GM12878 (cell line): ENCODE results near the gene LSMEM2. TPM values are rescaled to one million over a fixed set of nuclear protein-coding genes. Genes with fewer than 3 reads are reported as not detected.

Source experiments
- ATAC-seq: fragments of 200-7000 bp; cut with Tn5 transposase; 3 replicates; pipeline ENCODE4 v1.9.1; 2020; ENCODE audit warnings: mild to moderate bottlenecking, moderate library complexity
- BruUV-seq: library from RNA; stranded (reverse); fragments of 400-500 nt; replicated peaks from 2 replicates; lab custom pipeline; 2021; lab: Mats Ljungman, UMichigan
- CTCF ChIA-PET: fragments of 300-600 bp; sonication (Branson Sonifier 250); formaldehyde crosslinking; extraction: SDS; loops from one replicate; lab custom pipeline; 2021; ENCODE audit warnings: inconsistent platforms; lab: Yijun Ruan, JAX
- POLR2A ChIA-PET: fragments of 350-600 bp; formaldehyde crosslinking; extraction: SDS; loops from one replicate; lab custom pipeline; 2021; ENCODE audit warnings: inconsistent platforms; lab: Charles Lee
- RAD21 ChIA-PET: fragments of 300-600 bp; sonication (Branson Sonifier 250); formaldehyde crosslinking; loops from one replicate; lab custom pipeline; 2023; ENCODE audit warnings: antibody characterized with exemption; ENCODE audit not compliant: unreplicated experiment; lab: Charles Lee
- SMC1A ChIA-PET: fragments of 300-600 bp; sonication (Branson Sonifier 250); formaldehyde crosslinking; loops from one replicate; lab custom pipeline; 2023; ENCODE audit not compliant: unreplicated experiment, uncharacterized antibody; lab: Charles Lee
- DNase-seq: peaks from one replicate; pipeline ENCODE4 v3.0.0-alpha.2; 2011; ENCODE audit warnings: low read depth, low spot score
- FAIRE-seq: peaks from 3 replicates; lab custom pipeline; 2011; peaks lifted over from hg19 to GRCh38; lab: Jason Lieb, UNC
- H2AFZ ChIP-seq: 2 replicates; pipeline ENCODE4 v1.6.0; 2011; ENCODE audit warnings: low read depth, low read length, control low read depth; ENCODE audit not compliant: control insufficient read depth
- H3K27ac ChIP-seq: 2 replicates; pipeline ENCODE4 v1.5.1; 2011; ENCODE audit warnings: control low read depth; ENCODE audit not compliant: control insufficient read depth, insufficient read depth
- H3K27me3 ChIP-seq, 2 experiments: replicated peaks in 1 of 2; 2 replicates each; pipeline versions ENCODE4 v1.6.0 to v1.6.1; 2011; ENCODE audit warnings: low read length in 1 of 2; ENCODE audit not compliant: control insufficient read depth in 2 of 2, insufficient read depth in 2 of 2
- H3K36me3 ChIP-seq, 2 experiments: 2 replicates each; pipeline ENCODE4 v1.5.1; 2011; ENCODE audit warnings: low read length in 1 of 2; ENCODE audit not compliant: control insufficient read depth in 2 of 2, insufficient read depth in 2 of 2
- H3K4me1 ChIP-seq: 2 replicates; pipeline ENCODE4 v1.6.1; 2011; ENCODE audit warnings: mild to moderate bottlenecking, low read length, moderate library complexity, mixed read lengths; ENCODE audit not compliant: control insufficient read depth, insufficient read depth
- H3K4me2 ChIP-seq: 2 replicates; pipeline ENCODE4 v1.6.0; 2011; ENCODE audit warnings: control low read depth; ENCODE audit not compliant: control insufficient read depth, insufficient read depth
- H3K4me3 ChIP-seq: fragments of 200-600 bp; sonication (generic); 2 replicates; pipeline ENCODE4 v1.5.1; 2016
- H3K79me2 ChIP-seq: 2 replicates; pipeline ENCODE4 v1.6.0; 2011; ENCODE audit warnings: low read length; ENCODE audit not compliant: control insufficient read depth, insufficient read depth
- H3K9ac ChIP-seq: 2 replicates; pipeline ENCODE4 v1.8.0; 2011; ENCODE audit warnings: low read length, control low read depth, mixed read lengths; ENCODE audit not compliant: control insufficient read depth, insufficient read depth
- H3K9me3 ChIP-seq: replicated peaks from 3 replicates; pipeline ENCODE4 v1.5.1; 2011; ENCODE audit warnings: mild to moderate bottlenecking, low read length; ENCODE audit not compliant: control insufficient read depth, insufficient read depth
- H4K20me1 ChIP-seq: 2 replicates; pipeline ENCODE4 v1.6.0; 2011; ENCODE audit not compliant: control insufficient read depth, insufficient read depth
- BHLHE40 ChIP-seq, 2 experiments: fragments of 450-650 bp in 1 of 2; IDR thresholded peaks; 2 replicates each; pipeline ENCODE4 v1.6.1; 2011 to 2017; ENCODE audit warnings: low read depth in 2 of 2, borderline replicate concordance in 1 of 2, improper control_type of control experiment in 1 of 2, low read length in 1 of 2, mild to moderate bottlenecking in 1 of 2
- CHD2 ChIP-seq: IDR thresholded peaks from 2 replicates; pipeline ENCODE4 v1.6.1; 2011; ENCODE audit warnings: low read depth, low read length, improper control_type of control experiment, borderline replicate concordance
- DPF2 ChIP-seq: fragments of 450-650 bp; IDR thresholded peaks from 2 replicates; pipeline ENCODE4 v1.6.1; 2017; ENCODE audit warnings: mild to moderate bottlenecking
- E4F1 ChIP-seq: fragments of 450-650 bp; IDR thresholded peaks from 2 replicates; pipeline ENCODE4 v1.6.1; 2018; ENCODE audit warnings: borderline replicate concordance, mild to moderate bottlenecking; ENCODE audit not compliant: partially characterized antibody
- EGR1 ChIP-seq, 2 experiments: IDR thresholded peaks; 1 replicate in 1 of 2; 2 replicates in 1 of 2; pipeline ENCODE4 v1.6.1; 2011 to 2012; ENCODE audit warnings: low read depth in 2 of 2, low read length in 2 of 2, borderline replicate concordance in 1 of 2, mild to moderate bottlenecking in 1 of 2, moderate library complexity in 1 of 2
- ETV6 ChIP-seq, 2 experiments: fragments of 450-650 bp in 1 of 2; IDR thresholded peaks in 1 of 2; conservative IDR thresholded peaks in 1 of 2; 2 replicates each; pipeline ENCODE4 v1.6.1; 2014; ENCODE audit warnings: antibody characterized with exemption in 1 of 2, borderline replicate concordance in 1 of 2, low read depth in 1 of 2, mild to moderate bottlenecking in 1 of 2, moderate library complexity in 1 of 2
- HDAC6 ChIP-seq: fragments of 200-600 bp; sonication (generic); IDR thresholded peaks from one replicate; pipeline ENCODE4 v1.8.0; 2017; ENCODE audit warnings: antibody characterized with exemption; ENCODE audit not compliant: unreplicated experiment
- IKZF1 ChIP-seq: fragments of 450-650 bp; conservative IDR thresholded peaks from 2 replicates; pipeline ENCODE4 v1.6.1; 2017; ENCODE audit warnings: antibody characterized with exemption, mild to moderate bottlenecking
- KLF5 ChIP-seq: fragments of 450-650 bp; IDR thresholded peaks from 2 replicates; pipeline ENCODE4 v1.6.1; 2014; ENCODE audit warnings: mild to moderate bottlenecking; ENCODE audit not compliant: partially characterized antibody
- MEF2A ChIP-seq: IDR thresholded peaks from 2 replicates; pipeline ENCODE4 v1.6.1; 2011; ENCODE audit warnings: low read depth, mild to moderate bottlenecking, low read length, moderate library complexity; ENCODE audit not compliant: insufficient read depth
- NFXL1 ChIP-seq: fragments of 450-650 bp; IDR thresholded peaks from 2 replicates; pipeline ENCODE4 v1.6.1; 2017; ENCODE audit warnings: antibody characterized with exemption, mild to moderate bottlenecking, borderline replicate concordance
- NR2F1 ChIP-seq: fragments of 450-650 bp; conservative IDR thresholded peaks from 2 replicates; pipeline ENCODE4 v1.6.1; 2017; ENCODE audit warnings: mild to moderate bottlenecking
- POLR2A ChIP-seq: IDR thresholded peaks from 2 replicates; pipeline ENCODE4 v1.6.1; 2011; ENCODE audit warnings: low read depth, mild to moderate bottlenecking, low read length
- POU2F2 ChIP-seq: IDR thresholded peaks from 3 replicates; pipeline ENCODE4 v1.6.1; 2011; ENCODE audit warnings: low read depth, mild to moderate bottlenecking, low read length, borderline replicate concordance
- RB1 ChIP-seq: fragments of 450-650 bp; formaldehyde crosslinking; IDR thresholded peaks from 2 replicates; pipeline ENCODE4 v1.6.1; 2017; ENCODE audit warnings: mild to moderate bottlenecking, borderline replicate concordance
- SMARCA5 ChIP-seq: fragments of 450-650 bp; IDR thresholded peaks from 2 replicates; pipeline ENCODE4 v1.6.1; 2017; ENCODE audit warnings: mild to moderate bottlenecking
- TCF3 ChIP-seq: IDR thresholded peaks from 2 replicates; pipeline ENCODE4 v1.6.1; 2012; ENCODE audit warnings: low read depth, mild to moderate bottlenecking, low read length, borderline replicate concordance; ENCODE audit not compliant: insufficient read depth
- ZZZ3 ChIP-seq: IDR thresholded peaks from 2 replicates; pipeline ENCODE4 v1.6.1; 2011; ENCODE audit warnings: low read depth; ENCODE audit not compliant: control insufficient read depth, insufficient read length
- WGBS: methylation state at CpG from one replicate; pipeline ENCODE4 v1.1.6; 2016; ENCODE audit warnings: low lambda C conversion rate; ENCODE audit not compliant: insufficient replicate concordance, insufficient coverage; ENCODE audit errors: missing lambda C conversion rate; 5-methylcytosine and 5-hydroxymethylcytosine counted together
- in situ Hi-C: fragments of 300-500 bp; cut with MboI; formaldehyde crosslinking; loops from 9 replicates; pipeline ENCODE4 v1.14.3; 2018; ENCODE audit warnings: mixed read lengths
- intact Hi-C: fragments of 100-400 bp; cut with micrococcal nuclease; formaldehyde crosslinking; loops from one replicate; pipeline ENCODE4 v1.14.2; 2022; ENCODE audit not compliant: unreplicated experiment
- polyA plus RNA-seq, 11 experiments: library from polyadenylated mRNA; depleted of rRNA in 4 of 11; unstranded in 6 of 11; stranded (reverse) in 5 of 11; fragments of >200 nt; fragmentation: Nextera tagmentation in 4 of 11; fragmentation: Illumina TruSeq in 1 of 11; extraction: Ambion mirVana in 4 of 11; extraction: Trizol in 1 of 11; gene quantifications; 1 replicate in 1 of 11; 2 replicates in 10 of 11; pipeline versions ENCODE4 v1.2.1 to v1.2.3, GENCODE V29; 2011 to 2016; ENCODE audit warnings: inconsistent platforms in 2 of 11, missing spikeins in 2 of 11, low read depth in 1 of 11
- total RNA-seq, 4 experiments: library from RNA; depleted of rRNA in 3 of 4; stranded (reverse); fragments of >200 nt in 3 of 4; fragmentation: Illumina TruSeq in 1 of 4; extraction: Trizol in 1 of 4; gene quantifications; 2 replicates each; pipeline versions ENCODE4 v1.2.1 to v1.2.3, GENCODE V29; 2013 to 2021

Gene LSMEM2
- total and polyA plus RNA-seq, 10 of the 15 experiments (the other 5 are each of a cell fraction or from before 2014, with no cell fraction given) = 0.17 TPM; not detected in 9

GRCh38 chr3:50235716-50236483, 43.0 kb upstream of the LSMEM2 start, which contains the start of gene GNAI2:
Gene GNAI2, plus strand, starts transcription at chr3:50236204. Its CDS starts 132 bp downstream, at chr3:50236336.
- Histone ChIP-seq H3K79me2 (peaks cover 47% of the 10 kb centered on the region), H3K27ac (peak within 1 kb of the TSS; percentile 91), H3K4me2 (peak within 1 kb of the TSS; percentile 83), H3K9ac (peak within 1 kb of the TSS; percentile 90), H2AFZ (peak within 1 kb of the TSS; percentile 73), H3K4me3 (peak within 1 kb of the TSS; percentile 100), H3K9me3 (no peaks in the 10 kb centered on the region), H3K27me3 (no peaks in the 10 kb centered on the region), H3K4me1 (peaks cover 14% of the 10 kb centered on the region), H4K20me1 (0 out of 2 replicates have a peak, but pooled peaks cover 5% of the 10 kb centered on the region), H3K36me3 (no peaks in the 10 kb centered on the region; a peak in 2 of 4 replicates)
- FAIRE-seq = peak; percentile 100
- DNase-seq = peak; percentile 91
- CTCF ChIA-PET = interaction anchor here (0.6 to 3.9 kb wide), 11 partner anchors 8 to 1447 kb away, joined by 3 to 29 read pairs (median 4); partner anchors contain the start of genes HYAL3 and NAA80
- 1% methylated on average over 41 of the region's 75 CpGs for WGBS
- in situ Hi-C loops (no loop called here), intact Hi-C loops (loop anchor here (1.0 to 5.0 kb wide), 2 partner anchors 56 to 101 kb away; partner anchors contain the start of gene IFRD2)
- SMC1A ChIA-PET = interaction anchor here (0.7 to 1.5 kb wide), 4 partner anchors 10 to 100 kb away, joined by 3 to 8 read pairs (median 6); no protein-coding TSS in a partner anchor
- POLR2A ChIA-PET = interaction anchor here (0.6 to 4.0 kb wide), 14 partner anchors 7 to 791 kb away, joined by 3 to 38 read pairs (median 4); partner anchors contain the start of genes HYAL3, IFRD2 and NAA80
- ATAC-seq = peak; percentile 93
- RAD21 ChIA-PET = interaction anchor here (0.7 to 2.4 kb wide), 7 partner anchors 8 to 102 kb away, joined by 3 to 19 read pairs (median 5); no protein-coding TSS in a partner anchor
- BruUV-seq = no TSS peak
- TF ChIP-seq BHLHE40 (IDR thresholded peaks at IDR 0.05; ENCODE audit: borderline replicate concordance in 1 of 2, low read depth in 2 of 2, low read length in 1 of 2) (peak; percentile 8 to 37; a peak in 2 of 4 replicates), IKZF1 (peak; percentile 50), HDAC6 (peak; percentile 42), SMARCA5 (peak; percentile 87), DPF2 (peak; percentile 60), NR2F1 (peak; percentile 31; the same call in 1 of the 2 replicates), E4F1 (no peak), NFXL1 (no peak; the same call in 1 of the 2 replicates), CHD2 (peak; percentile 36; the same call in 1 of the 2 replicates), ETV6 (conservative IDR thresholded peaks at IDR 0.05 in 1 of 2, IDR thresholded peaks at IDR 0.05 in 1 of 2; ENCODE audit: borderline replicate concordance in 1 of 2, low read depth in 1 of 2) (no peak), RB1 (peak; percentile 76; the same call in 1 of the 2 replicates), MEF2A (no peak), POLR2A (peak; percentile 94), KLF5 (peak; percentile 55), POU2F2 (peak; percentile 83), TCF3 (peak; percentile 50; the same call in 1 of the 2 replicates), ZZZ3 (no peak), EGR1 (IDR thresholded peaks at IDR 0.05; ENCODE audit: borderline replicate concordance in 1 of 2, low read depth in 2 of 2, low read length in 2 of 2) (0 out of 3 replicates have a peak, but pooled peaks of 1 of the 2 experiments have one; percentile 18)
